ENCODE results near the gene MARCHF10.
"Not testable (repeated sequence)": the region's sequence is repeated elsewhere in the genome, so short reads cannot be mapped to it uniquely, and the experiment has no call there.

MARCHF10 gene, protein sequence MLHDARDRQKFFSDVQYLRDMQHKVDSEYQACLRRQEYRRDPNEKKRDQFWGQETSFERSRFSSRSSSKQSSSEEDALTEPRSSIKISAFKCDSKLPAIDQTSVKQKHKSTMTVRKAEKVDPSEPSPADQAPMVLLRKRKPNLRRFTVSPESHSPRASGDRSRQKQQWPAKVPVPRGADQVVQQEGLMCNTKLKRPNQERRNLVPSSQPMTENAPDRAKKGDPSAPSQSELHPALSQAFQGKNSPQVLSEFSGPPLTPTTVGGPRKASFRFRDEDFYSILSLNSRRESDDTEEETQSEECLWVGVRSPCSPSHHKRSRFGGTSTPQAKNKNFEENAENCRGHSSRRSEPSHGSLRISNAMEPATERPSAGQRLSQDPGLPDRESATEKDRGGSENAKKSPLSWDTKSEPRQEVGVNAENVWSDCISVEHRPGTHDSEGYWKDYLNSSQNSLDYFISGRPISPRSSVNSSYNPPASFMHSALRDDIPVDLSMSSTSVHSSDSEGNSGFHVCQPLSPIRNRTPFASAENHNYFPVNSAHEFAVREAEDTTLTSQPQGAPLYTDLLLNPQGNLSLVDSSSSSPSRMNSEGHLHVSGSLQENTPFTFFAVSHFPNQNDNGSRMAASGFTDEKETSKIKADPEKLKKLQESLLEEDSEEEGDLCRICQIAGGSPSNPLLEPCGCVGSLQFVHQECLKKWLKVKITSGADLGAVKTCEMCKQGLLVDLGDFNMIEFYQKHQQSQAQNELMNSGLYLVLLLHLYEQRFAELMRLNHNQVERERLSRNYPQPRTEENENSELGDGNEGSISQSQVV

DNA sequence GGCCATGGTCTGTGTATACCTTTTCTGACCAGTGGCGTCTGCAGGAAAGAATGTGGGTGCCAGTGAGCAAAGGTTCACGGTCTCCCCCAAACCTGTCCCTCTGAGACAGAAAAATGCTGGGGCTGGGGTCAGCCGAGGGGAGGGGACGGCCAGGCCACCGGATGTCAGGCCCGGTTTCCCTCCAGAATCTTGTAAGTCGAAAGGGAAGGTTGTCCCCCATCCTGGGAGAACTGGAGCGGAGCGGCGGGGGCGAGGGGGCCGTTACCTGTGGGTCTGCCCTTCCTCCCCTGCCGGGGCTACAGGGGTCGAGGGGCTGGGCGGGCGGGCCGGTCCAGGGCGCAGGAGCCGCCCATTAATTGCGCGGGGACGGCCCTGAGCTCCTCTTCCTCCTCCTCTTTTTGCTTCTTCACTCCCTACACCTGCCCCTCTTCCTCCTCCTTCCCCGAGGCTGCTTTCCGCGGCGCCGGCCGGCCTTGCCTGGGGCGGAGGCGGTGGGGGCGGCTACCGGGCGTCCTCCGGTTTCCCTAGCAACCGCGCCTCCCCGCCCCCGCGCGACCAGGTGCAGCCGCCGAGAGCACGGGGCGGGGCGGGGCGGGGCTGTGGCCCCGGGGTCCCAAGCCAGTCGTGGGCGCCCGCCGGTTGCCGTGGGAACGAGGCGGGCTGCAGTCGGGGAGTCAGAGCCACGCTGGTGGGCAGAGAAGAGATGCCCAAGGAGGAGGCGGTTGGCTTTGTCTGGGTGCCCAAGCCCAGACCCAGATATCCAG, at the start of gene MARCHF10:
Gene MARCHF10 (minus strand): TSS at position 503 of the 764 bp plus-strand sequence. CDS start 6,579 bp downstream, outside the sequence.
- peak; percentile 82 for DNase-seq

GRCh38 chr17:62857526-62857925, 49.4 kb upstream of the MARCHF10 start:
- DNase-seq, result no peak

DNA sequence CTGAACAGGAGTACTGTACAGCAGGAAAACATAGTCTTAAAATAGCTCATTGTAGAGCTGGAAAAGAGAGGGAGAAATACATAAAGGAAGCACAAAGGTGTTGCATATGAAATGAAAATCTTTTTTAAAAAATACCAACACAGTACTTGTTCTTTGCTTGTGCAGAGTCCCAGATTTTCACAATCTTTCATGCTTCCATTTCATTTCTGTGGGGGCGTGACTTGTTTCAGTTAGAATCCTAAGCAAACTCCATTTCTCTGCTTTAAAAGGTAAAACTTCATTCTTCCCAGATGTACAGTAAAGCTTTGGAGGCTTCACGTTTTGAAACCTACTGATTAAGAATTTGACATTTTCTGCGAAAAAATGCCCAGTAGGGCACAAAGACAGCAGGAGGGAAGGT, 48.5 kb upstream of the MARCHF10 start:
- DNase-seq, result no peak

- DNase-seq, result no peak
Observed at GRCh38 chr17:62855156-62855555, 47.0 kb upstream of the MARCHF10 start.

- DNase-seq, result no peak
Observed at GRCh38 chr17:62854098-62854680, 46.1 kb upstream of the MARCHF10 start.

DNA sequence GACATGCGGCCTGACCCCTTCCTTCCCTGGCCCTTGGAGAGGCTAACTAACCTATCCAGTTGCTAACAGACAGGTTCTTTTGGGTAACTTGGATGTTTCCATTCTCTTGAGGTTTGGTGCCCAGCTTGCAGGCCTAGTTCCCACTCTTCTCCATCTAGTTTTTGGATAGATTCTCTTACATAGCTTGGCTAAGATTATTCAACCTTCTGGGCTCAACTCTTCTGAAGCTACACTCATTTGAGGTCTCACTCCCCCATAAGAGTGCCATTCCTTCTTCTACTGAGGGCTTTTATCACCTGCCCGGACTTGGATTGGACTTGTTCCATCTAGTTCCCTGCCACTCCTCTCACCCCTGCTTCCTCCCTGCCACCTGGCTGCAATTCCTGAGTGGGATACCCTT, 44.1 kb upstream of the MARCHF10 start:
- no peak for DNase-seq

- not testable (repeated sequence) for DNase-seq
Observed at GRCh38 chr17:62849591-62850415, 41.7 kb upstream of the MARCHF10 start.

- DNase-seq, result no peak
Observed at GRCh38 chr17:62848334-62848733, 40.2 kb upstream of the MARCHF10 start.

- no peak for DNase-seq
Observed at GRCh38 chr17:62847426-62847825, 39.3 kb upstream of the MARCHF10 start.

DNA sequence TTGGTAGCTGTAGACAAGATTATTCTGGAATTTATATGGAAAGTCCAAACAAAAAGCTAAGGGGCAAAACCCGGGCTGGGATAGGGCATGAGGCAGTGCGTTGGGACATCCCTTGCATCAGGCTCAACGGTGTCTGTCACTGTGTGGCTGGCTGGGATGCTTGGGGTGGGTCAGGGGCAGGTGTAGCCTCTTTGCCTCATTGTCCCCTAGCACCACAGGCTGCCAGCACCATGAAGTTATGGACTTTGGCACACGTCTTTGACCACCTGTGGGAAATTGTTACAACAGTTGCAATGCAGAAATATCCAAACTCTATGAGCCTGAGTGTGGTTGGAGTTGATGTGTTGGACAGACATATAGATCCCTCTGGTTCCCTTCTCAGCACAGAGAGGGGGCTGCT, 32.8 kb upstream of the MARCHF10 start:
- DNase-seq, result no peak

- not testable (repeated sequence) for DNase-seq
Observed at GRCh38 chr17:62833816-62834215, 25.7 kb upstream of the MARCHF10 start.

- DNase-seq, result no peak
Observed at GRCh38 chr17:62832405-62832804, 24.3 kb upstream of the MARCHF10 start.

- DNase-seq, result not testable (repeated sequence)
Observed at GRCh38 chr17:62831066-62831465, 23.0 kb upstream of the MARCHF10 start.

DNA sequence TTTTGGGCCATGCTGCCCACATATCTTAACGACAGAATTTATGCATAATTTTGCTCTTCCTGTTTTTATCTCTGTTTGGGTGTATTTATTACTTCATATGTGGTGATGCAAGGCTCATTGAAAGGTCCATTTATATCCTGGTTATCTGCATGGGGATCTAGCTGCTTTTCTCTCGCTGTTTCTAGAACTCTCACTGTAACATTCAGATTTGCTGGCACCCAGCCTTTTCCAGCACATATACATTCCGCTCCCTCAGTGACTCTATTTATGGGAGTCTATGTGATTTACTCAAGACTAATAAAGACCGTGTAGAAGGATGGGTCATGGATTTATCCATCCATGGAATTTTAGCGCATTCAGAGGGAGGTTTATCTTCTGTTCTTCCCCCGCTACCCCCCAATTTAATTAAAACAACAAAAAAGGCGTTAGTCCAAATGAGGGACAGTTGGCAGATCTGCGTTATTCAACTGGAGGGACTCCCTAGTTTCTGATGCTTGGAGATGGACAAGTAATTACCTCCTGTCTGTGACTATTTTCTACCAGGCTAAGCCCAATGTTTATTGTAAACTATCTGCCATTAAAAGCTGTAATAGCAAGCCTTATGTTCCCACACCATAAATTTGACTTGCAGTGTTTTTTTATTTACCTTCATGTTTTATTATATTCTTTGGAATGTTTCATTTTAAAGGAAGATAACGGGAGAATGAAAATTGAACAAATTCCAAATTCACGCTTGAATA, 19.8 kb upstream of the MARCHF10 start:
- DNase-seq, result no peak

DNA sequence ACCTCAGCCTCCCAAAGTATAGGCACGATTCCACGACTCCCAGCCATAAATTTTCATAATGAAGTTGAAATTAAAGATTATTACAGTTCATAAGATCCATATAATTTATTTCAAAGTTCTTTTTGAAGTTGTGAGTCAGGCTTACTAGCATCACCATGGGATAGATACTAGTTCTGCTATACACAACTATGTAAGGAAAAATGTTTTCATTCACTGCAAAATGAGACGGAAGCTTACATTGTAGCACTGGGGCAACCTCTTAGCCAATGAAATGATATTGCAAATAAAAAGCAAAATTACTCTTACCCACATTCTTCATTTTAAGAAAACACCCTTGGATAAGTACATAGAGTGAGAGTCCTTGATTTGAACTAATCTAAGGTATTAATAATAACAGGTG, 18.8 kb upstream of the MARCHF10 start:
- DNase-seq, result no peak

- no peak for DNase-seq
Observed at GRCh38 chr17:62825182-62825581, 17.1 kb upstream of the MARCHF10 start.

DNA sequence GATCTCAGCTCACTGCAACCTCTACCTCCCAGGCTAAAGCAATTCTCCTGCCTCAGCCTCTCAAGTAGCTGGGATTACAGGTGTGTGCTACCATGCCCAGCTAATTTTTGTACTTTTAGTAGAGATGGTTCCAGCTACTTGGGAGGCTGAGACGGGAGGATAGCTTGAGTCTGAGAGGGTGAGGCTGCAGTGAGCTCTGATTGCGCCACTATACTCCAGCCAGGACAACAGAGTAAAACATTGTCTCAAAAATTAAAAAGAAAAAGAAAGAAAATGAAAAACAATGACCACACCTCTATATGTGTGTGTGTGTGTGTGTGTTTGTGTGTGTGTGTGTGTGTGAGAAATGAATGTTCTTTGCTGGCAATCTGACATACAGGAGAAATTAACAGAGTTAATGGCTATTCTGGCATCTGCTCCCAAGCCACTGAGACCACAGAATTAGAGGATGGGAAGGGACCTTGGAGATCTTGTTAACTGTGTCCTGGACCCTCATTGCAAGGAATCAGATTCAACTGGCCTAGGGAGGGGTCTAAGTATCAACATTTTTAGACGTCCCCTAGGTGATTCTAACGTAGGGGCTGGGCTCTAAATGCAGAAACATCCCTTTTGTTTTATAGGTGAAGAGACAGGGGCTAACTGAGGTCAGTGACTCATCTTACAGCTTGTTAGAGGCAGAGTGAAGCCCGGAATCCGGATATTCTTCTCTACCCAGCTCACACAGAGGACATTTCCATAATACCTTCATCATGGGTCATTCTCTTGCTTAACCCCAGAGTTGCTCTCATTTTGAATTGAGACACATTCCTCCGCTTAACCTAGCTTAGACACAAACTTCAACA, 16.4 kb upstream of the MARCHF10 start:
- DNase-seq, result no peak

DNA sequence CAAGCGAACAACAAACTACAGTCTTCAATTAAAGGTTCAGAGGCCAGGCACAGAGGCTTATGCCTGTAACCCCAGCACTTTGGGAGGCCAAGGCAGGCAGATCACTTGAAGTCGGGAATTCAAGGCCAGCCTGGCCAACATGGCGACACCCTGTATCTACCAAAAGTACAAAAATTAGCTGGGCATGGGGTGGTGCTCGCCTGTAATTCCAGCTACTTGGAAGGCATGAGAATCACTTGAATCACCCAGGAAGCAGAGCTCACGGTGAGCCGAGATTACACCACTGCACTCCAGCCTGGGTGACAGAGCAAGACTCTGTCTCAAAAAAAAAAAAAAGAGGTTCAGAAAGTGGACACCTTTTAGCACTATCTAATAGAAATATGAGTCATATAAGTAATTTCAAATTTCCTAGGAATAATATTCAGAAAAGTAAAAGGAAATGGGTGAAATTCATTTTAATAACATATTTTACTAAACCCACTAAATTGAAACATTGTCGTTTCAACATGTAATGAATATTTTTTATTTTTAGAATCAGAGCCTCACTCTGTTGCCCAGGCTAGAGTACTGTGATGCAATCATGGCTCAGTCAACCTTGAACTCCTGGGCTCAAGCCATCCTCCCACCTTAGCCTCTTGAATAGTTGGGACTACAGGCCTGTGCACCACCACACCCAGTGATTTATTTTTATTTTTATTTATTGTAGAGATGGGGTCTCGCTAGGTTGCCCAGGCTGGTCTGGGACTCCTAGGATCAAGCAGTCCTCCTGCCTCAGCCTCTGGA, 15.2 kb upstream of the MARCHF10 start:
- DNase-seq, result no peak

Measured in NCI-H345 (cell line).